DOHH2 (cell line): ENCODE results near the gene FGF11.

Experiments used
- H3F3A ChIP-seq: fragments of 200-600 bp; sonication (generic), shearing (Covaris generic); 2 replicates; pipeline ENCODE4 v1.6.0; 2016; ENCODE audit warnings: antibody characterized with exemption, mild to moderate bottlenecking; ENCODE audit not compliant: control insufficient read depth, insufficient read depth
- H3K27ac ChIP-seq: fragments of 200-600 bp; sonication (generic); 2 replicates; pipeline ENCODE4 v1.5.1; 2014; ENCODE audit warnings: low read depth, mild to moderate bottlenecking, low read length, moderate library complexity
- H3K27me3 ChIP-seq: fragments of 200-600 bp; sonication (generic); 2 replicates; pipeline ENCODE4 v1.6.1; 2014; ENCODE audit warnings: mild to moderate bottlenecking, low read length, mixed read lengths; ENCODE audit not compliant: control insufficient read depth
- H3K36me3 ChIP-seq: fragments of 200-600 bp; sonication (generic); 2 replicates; pipeline ENCODE4 v1.6.1; 2014; ENCODE audit warnings: mild to moderate bottlenecking, low read length, moderate library complexity, mixed read lengths; ENCODE audit not compliant: control insufficient read depth
- H3K4me1 ChIP-seq: fragments of 200-600 bp; sonication (generic); 2 replicates; pipeline ENCODE4 v1.6.1; 2014; ENCODE audit warnings: mild to moderate bottlenecking, low read length, mixed read lengths; ENCODE audit not compliant: control insufficient read depth
- H3K4me2 ChIP-seq: fragments of 200-600 bp; sonication (generic); 2 replicates; pipeline ENCODE4 v1.6.0; 2014; ENCODE audit warnings: mild to moderate bottlenecking, low read length, moderate library complexity
- H3K4me3 ChIP-seq: fragments of 200-600 bp; sonication (generic); 2 replicates; pipeline ENCODE4 v1.5.1; 2014; ENCODE audit warnings: mild to moderate bottlenecking, low read length, mixed read lengths
- H3K79me2 ChIP-seq: fragments of 200-600 bp; sonication (generic); 2 replicates; pipeline ENCODE4 v1.6.1; 2014; ENCODE audit warnings: mild to moderate bottlenecking, low read length, mixed read lengths; ENCODE audit not compliant: control insufficient read depth
- H3K9me2 ChIP-seq: fragments of 200-600 bp; sonication (generic); replicated peaks from 2 replicates; pipeline ENCODE4 v1.6.1; 2014; ENCODE audit warnings: mild to moderate bottlenecking, low read length, mixed read lengths; ENCODE audit not compliant: control insufficient read depth
- H3K9me3 ChIP-seq: fragments of 200-600 bp; sonication (generic); 2 replicates; pipeline ENCODE4 v1.6.1; 2014; ENCODE audit warnings: antibody characterized with exemption, low read length, mixed read lengths; ENCODE audit not compliant: control insufficient read depth, insufficient read depth
- H4K20me1 ChIP-seq: fragments of 200-600 bp; sonication (generic); 2 replicates; pipeline ENCODE4 v1.6.0; 2014; ENCODE audit warnings: low read depth, mild to moderate bottlenecking, antibody characterized with exemption, low read length, moderate library complexity; ENCODE audit not compliant: control insufficient read depth, insufficient read depth
- EZH2phosphoT487 ChIP-seq: fragments of 200-600 bp; sonication (generic); IDR thresholded peaks from 2 replicates; pipeline ENCODE4 v1.6.1; 2017; ENCODE audit warnings: borderline replicate concordance, mild to moderate bottlenecking, antibody characterized with exemption, low read length, moderate library complexity, mixed read lengths
- TF ChIP-seq, protein P1 (sequence below): fragments of 200-600 bp; sonication (generic); IDR thresholded peaks from one replicate; pipeline ENCODE4 v1.5.1; 2014; ENCODE audit warnings: antibody characterized with exemption, mild to moderate bottlenecking, low read depth, low read length; ENCODE audit not compliant: poor library complexity, severe bottlenecking

FGF11 gene

GRCh38 chr17:7419819-7420610 lies 19.3 kb upstream of the FGF11 start, which contains the start of gene SPEM1:
TSS of gene SPEM1 (plus strand) at chr17:7420324. CDS start at chr17:7420385, 61 bp downstream.
- Histone ChIP-seq H3K4me2 (no peak within 1 kb of the TSS), H3K4me3 (no peak within 1 kb of the TSS), H3K79me2 (no peaks in the 10 kb centered on the region), H3K36me3 (no peaks in the 10 kb centered on the region), H4K20me1 (no peaks in the 10 kb centered on the region), H3K9me3 (no peaks in the 10 kb centered on the region), H3K27me3 (no peaks in the 10 kb centered on the region; the same call in 1 of the 2 replicates), H3K9me2 (no peaks in the 10 kb centered on the region), H3K4me1 (no peaks in the 10 kb centered on the region), H3K27ac (no peak within 1 kb of the TSS), H3F3A (no peaks in the 10 kb centered on the region)
- TF ChIP-seq, protein P1, sequence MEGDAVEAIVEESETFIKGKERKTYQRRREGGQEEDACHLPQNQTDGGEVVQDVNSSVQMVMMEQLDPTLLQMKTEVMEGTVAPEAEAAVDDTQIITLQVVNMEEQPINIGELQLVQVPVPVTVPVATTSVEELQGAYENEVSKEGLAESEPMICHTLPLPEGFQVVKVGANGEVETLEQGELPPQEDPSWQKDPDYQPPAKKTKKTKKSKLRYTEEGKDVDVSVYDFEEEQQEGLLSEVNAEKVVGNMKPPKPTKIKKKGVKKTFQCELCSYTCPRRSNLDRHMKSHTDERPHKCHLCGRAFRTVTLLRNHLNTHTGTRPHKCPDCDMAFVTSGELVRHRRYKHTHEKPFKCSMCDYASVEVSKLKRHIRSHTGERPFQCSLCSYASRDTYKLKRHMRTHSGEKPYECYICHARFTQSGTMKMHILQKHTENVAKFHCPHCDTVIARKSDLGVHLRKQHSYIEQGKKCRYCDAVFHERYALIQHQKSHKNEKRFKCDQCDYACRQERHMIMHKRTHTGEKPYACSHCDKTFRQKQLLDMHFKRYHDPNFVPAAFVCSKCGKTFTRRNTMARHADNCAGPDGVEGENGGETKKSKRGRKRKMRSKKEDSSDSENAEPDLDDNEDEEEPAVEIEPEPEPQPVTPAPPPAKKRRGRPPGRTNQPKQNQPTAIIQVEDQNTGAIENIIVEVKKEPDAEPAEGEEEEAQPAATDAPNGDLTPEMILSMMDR: no peak
- no peak for TF ChIP-seq EZH2phosphoT487

GRCh38 chr17:7421186-7421585 lies 18.1 kb upstream of the FGF11 start:
- Histone ChIP-seq H3K4me3 (no peak overlapping the region), H3K36me3 (no peaks in the 10 kb centered on the region), H3F3A (no peaks in the 10 kb centered on the region), H4K20me1 (no peaks in the 10 kb centered on the region), H3K27me3 (no peaks in the 10 kb centered on the region; the same call in 1 of the 2 replicates), H3K4me1 (no peaks in the 10 kb centered on the region), H3K4me2 (no peak overlapping the region), H3K27ac (no peak overlapping the region), H3K79me2 (no peaks in the 10 kb centered on the region), H3K9me3 (no peaks in the 10 kb centered on the region), H3K9me2 (no peaks in the 10 kb centered on the region)
- TF ChIP-seq, protein P1: no peak
- TF ChIP-seq EZH2phosphoT487: no peak

DNA sequence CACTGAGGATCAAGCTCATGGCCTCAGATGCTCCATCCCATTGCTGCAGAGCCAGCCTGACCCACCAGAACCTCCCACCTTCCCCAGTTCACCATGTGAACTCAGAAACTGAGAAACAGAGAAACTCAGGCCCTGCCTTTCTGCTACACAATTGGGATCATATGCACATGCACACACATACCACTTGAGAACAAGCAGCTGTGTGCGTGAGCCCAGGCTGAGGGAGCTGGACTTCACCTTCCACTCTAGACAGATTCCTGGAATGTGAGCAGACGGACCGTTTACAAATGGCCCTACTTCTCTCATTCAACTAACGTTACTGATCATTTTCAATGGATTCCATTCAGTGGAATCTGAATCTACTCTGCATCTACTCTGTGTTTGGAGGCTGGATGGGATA lies 15.6 kb upstream of the FGF11 start:
- Histone ChIP-seq H3K27ac (no peak overlapping the region), H3K9me2 (no peaks in the 10 kb centered on the region), H3K9me3 (no peaks in the 10 kb centered on the region), H4K20me1 (no peaks in the 10 kb centered on the region), H3K4me1 (no peaks in the 10 kb centered on the region), H3K4me3 (no peak overlapping the region), H3F3A (no peaks in the 10 kb centered on the region), H3K79me2 (no peaks in the 10 kb centered on the region), H3K27me3 (no peaks in the 10 kb centered on the region; the same call in 1 of the 2 replicates), H3K36me3 (no peaks in the 10 kb centered on the region), H3K4me2 (no peak overlapping the region)
- no peak for TF ChIP-seq EZH2phosphoT487
- TF ChIP-seq, protein P1: no peak
